ENCODE results near the gene SNX11.

- TF ChIP-seq CTCF (IDR thresholded peaks at IDR 0.05; ENCODE audit: control extremely low read depth in 1 of 3, insufficient read depth in 1 of 3, low read depth in 1 of 3, low read length in 3 of 3) (no peak), EP300 (IDR thresholded peaks at IDR 0.05; ENCODE audit: borderline replicate concordance in 1 of 2, low read depth in 2 of 2, low read length in 2 of 2) (no peak), SUZ12 (IDR thresholded peaks at IDR 0.05; ENCODE audit: low read length) (no peak), SP1 (IDR thresholded peaks at IDR 0.05; ENCODE audit: low read depth, low read length) (no peak)
These were observed 43.7 kb downstream of the SNX11 start for GRCh38 chr17:48151220-48151619.
